Vagina (tissue), 2 donors: Measurements from ENCODE around the gene SSTR4. TPM values are rescaled to one million over a fixed set of nuclear protein-coding genes. Genes with fewer than 3 reads are reported as not detected.

Experiments used
- DNase-seq, 2 donors: peaks; one replicate each; pipeline ENCODE4 v3.0.0-alpha.2; 2017; ENCODE audit errors: extremely low spot score in 2 of 2
- H3K27ac ChIP-seq: fragments of 200-600 bp; sonication (generic); one replicate; pipeline ENCODE4 v1.5.1; 2019
- H3K27me3 ChIP-seq: fragments of 200-600 bp; sonication (generic); one replicate; pipeline ENCODE4 v1.5.1; 2019
- H3K36me3 ChIP-seq, 2 donors: fragments of 200-600 bp; sonication (generic); one replicate each; pipeline ENCODE4 v1.5.1; 2017 to 2019
- H3K4me1 ChIP-seq: fragments of 200-600 bp; sonication (generic); one replicate; pipeline ENCODE4 v1.5.1; 2019
- H3K4me3 ChIP-seq, 2 donors: fragments of 200-600 bp; sonication (generic); 1 replicate in 1 of 2; 2 replicates in 1 of 2; pipeline ENCODE4 v1.5.1; 2016 to 2019
- H3K9me3 ChIP-seq: fragments of 200-600 bp; sonication (generic); one replicate; pipeline ENCODE4 v1.5.1; 2019
- POLR2A ChIP-seq, 2 donors: fragments of 450-650 bp; IDR thresholded peaks; one replicate each; pipeline ENCODE4 v1.6.1; 2017; ENCODE audit warnings: antibody characterized with exemption in 2 of 2, mild to moderate bottlenecking in 2 of 2, moderate library complexity in 2 of 2
- POLR2AphosphoS5 ChIP-seq, 2 donors: sonication (generic); formaldehyde crosslinking; IDR thresholded peaks; one replicate each; pipeline ENCODE4 v1.9.0; 2017; ENCODE audit warnings: antibody characterized with exemption in 2 of 2, mild to moderate bottlenecking in 2 of 2, low read depth in 1 of 2; ENCODE audit not compliant: insufficient read depth in 1 of 2
- intact Hi-C: fragments of 100-400 bp; cut with DNase I; formaldehyde crosslinking; loops from one replicate; pipeline ENCODE4 v1.15.1; 2023
- total RNA-seq: library from RNA; depleted of rRNA; stranded (reverse); fragments of >200 nt; gene quantifications from one replicate; pipeline ENCODE4 v1.2.3, GENCODE V29; 2016
- TF ChIP-seq, protein P1 (sequence below), 3 experiments: fragments of 450-650 bp in 2 of 3; fragments of 200-600 bp in 1 of 3; sonication (generic) in 1 of 3; IDR thresholded peaks; one replicate each; pipeline ENCODE4 v1.5.1; 2017 to 2019; ENCODE audit warnings: antibody characterized with exemption in 3 of 3, mild to moderate bottlenecking in 2 of 3, moderate library complexity in 2 of 3

SSTR4 gene
- total RNA-seq, 1 donor from 2014 or later, result not detected

DNA sequence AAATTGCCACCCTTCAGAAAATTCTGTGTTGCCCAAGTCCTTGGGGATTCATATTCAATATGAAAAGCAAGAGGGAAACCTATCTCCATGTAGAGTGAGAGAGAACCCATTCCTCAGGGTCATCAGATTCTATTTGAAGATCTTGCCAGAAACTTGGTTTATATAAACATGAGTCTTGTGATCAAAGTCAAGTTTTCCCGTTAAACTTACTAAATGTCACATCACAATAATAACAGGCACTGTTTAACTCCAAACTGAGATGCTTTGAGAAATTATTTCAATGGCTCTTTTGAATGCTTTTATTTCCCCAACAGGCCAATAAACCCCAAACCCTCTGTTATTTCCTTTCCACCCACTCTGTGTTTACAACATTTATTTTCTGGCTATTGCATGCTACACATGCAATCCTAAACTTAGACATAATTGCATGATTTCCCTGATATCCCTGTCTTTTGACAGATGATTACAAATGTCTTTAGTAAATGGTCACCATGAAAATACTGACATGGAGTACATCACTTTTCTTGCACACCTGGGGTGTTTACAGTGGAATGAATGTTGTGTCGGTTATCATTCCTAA lies 31.1 kb upstream of the SSTR4 start:
- no peaks in the 10 kb centered on the region for H3K4me1 ChIP-seq
- TF ChIP-seq POLR2AphosphoS5 (IDR thresholded peaks at IDR 0.05; ENCODE audit: insufficient read depth in 1 of 2, low read depth in 1 of 2) (no peak), POLR2A (IDR thresholded peaks at IDR 0.05) (no peak)
- DNase-seq, result no peak
- intact Hi-C loops, result no loop called here
- H3K4me3 ChIP-seq, result no peak overlapping the region
- H3K36me3 ChIP-seq, result no peaks in the 10 kb centered on the region
- H3K27ac ChIP-seq, result no peak overlapping the region
- H3K9me3 ChIP-seq, result no peaks in the 10 kb centered on the region
- no peaks in the 10 kb centered on the region for H3K27me3 ChIP-seq

DNA sequence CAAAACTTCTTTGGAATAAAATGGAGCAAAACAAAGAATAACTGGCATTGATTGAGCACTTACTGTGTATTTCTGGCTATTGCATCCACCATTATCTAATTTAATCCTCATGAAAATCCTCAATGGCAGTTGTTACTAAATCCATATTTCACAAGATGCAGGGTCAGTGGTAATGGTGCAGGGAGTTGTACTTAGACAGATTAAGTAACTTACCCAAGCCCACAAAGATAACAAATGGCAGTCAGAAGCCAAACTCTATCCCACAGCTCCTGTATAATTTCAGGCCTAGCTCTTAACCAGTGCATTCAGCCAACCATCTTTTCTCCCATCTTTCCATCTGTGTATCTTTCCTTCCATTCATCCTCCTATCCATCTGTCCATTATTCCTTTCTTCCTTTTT lies 29.3 kb upstream of the SSTR4 start:
- H3K4me1 ChIP-seq, result no peaks in the 10 kb centered on the region

DNA sequence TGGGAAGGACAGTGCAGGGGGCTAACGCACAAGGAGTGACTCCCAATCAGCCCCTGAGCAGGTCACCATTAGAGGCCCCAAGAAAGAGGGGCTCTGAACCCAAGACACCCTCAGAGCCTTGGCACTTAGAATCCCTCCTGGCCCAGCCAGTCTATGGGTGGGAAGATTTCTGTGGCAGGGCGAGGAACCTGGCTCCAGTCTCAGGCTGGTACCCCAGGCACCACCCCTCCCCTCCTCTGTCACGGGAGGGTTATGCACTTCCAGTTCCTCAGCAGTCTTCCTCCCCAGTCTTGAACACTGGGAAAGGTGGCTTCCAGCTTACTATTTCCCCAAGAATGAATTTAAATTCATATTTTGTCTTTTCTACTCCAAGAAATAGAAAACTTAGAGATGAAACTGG lies 27.6 kb upstream of the SSTR4 start:
- no peak overlapping the region for H3K27ac ChIP-seq
- no peaks in the 10 kb centered on the region for H3K27me3 ChIP-seq
- H3K4me3 ChIP-seq, result no peak overlapping the region
- H3K9me3 ChIP-seq, result no peaks in the 10 kb centered on the region
- no peaks in the 10 kb centered on the region for H3K36me3 ChIP-seq
- TF ChIP-seq POLR2AphosphoS5 (IDR thresholded peaks at IDR 0.05; ENCODE audit: insufficient read depth in 1 of 2, low read depth in 1 of 2) (no peak), POLR2A (IDR thresholded peaks at IDR 0.05) (no peak)
- TF ChIP-seq, protein P1, sequence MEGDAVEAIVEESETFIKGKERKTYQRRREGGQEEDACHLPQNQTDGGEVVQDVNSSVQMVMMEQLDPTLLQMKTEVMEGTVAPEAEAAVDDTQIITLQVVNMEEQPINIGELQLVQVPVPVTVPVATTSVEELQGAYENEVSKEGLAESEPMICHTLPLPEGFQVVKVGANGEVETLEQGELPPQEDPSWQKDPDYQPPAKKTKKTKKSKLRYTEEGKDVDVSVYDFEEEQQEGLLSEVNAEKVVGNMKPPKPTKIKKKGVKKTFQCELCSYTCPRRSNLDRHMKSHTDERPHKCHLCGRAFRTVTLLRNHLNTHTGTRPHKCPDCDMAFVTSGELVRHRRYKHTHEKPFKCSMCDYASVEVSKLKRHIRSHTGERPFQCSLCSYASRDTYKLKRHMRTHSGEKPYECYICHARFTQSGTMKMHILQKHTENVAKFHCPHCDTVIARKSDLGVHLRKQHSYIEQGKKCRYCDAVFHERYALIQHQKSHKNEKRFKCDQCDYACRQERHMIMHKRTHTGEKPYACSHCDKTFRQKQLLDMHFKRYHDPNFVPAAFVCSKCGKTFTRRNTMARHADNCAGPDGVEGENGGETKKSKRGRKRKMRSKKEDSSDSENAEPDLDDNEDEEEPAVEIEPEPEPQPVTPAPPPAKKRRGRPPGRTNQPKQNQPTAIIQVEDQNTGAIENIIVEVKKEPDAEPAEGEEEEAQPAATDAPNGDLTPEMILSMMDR (IDR thresholded peaks at IDR 0.05), result no peak
- intact Hi-C loops, result no loop called here
- peak; percentile 55 to 64 for DNase-seq
- H3K4me1 ChIP-seq, result no peaks in the 10 kb centered on the region

More for the DNA sequence above, 29.3 kb upstream of the SSTR4 start:
- no peak for TF ChIP-seq POLR2A (IDR thresholded peaks at IDR 0.05)
- TF ChIP-seq, protein P1 (IDR thresholded peaks at IDR 0.05), result no peak
- TF ChIP-seq POLR2AphosphoS5 (IDR thresholded peaks at IDR 0.05; ENCODE audit: insufficient read depth in 1 of 2, low read depth in 1 of 2), result no peak
- Histone ChIP-seq H3K4me3 (no peak overlapping the region), H3K9me3 (no peaks in the 10 kb centered on the region), H3K36me3 (no peaks in the 10 kb centered on the region), H3K27ac (no peak overlapping the region), H3K27me3 (no peaks in the 10 kb centered on the region)
- intact Hi-C loops, result no loop called here
- DNase-seq, result peak in 1 of 2 donors; percentile 0

DNA sequence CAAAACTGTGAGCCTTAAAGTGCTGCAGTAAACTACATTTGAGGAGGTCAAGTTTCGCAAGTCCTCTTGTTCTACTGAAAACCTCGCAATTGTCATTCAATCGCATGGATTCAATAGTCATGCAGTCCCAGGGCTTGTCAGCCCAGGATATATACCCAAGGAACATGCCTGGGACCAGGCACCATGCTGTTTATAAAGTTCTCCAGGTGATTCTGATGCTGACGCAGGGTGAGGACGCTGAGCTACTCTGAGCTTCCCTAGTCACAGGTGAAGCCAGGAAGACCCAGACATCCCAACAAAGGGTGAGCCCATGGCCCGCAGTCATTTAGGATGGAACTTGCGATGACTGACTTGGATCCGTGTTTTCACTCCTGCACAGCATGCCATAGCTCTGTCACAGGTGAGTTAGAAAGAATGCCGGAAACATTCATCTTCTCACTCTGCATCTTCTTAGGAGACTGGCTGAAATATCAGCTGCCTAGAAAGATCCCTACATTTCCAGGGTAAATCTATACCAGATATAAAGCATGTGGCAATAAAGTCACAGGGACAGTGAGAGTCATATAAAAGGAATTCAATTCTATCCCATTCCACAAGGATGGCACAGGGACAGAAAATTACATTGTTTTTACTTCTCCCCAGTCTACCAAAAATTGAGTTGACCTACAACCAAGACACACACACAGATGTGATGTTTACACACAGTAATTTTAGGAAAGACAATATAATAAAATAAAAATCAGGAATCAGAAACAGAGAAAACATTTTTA lies 27.0 kb upstream of the SSTR4 start:
- Histone ChIP-seq H3K9me3 (no peaks in the 10 kb centered on the region), H3K4me3 (no peak overlapping the region), H3K36me3 (no peaks in the 10 kb centered on the region), H3K27me3 (no peaks in the 10 kb centered on the region), H3K4me1 (no peaks in the 10 kb centered on the region), H3K27ac (no peak overlapping the region)
- TF ChIP-seq POLR2AphosphoS5 (IDR thresholded peaks at IDR 0.05; ENCODE audit: insufficient read depth in 1 of 2, low read depth in 1 of 2) (no peak), POLR2A (IDR thresholded peaks at IDR 0.05) (no peak)
- TF ChIP-seq, protein P1 (IDR thresholded peaks at IDR 0.05), result no peak
- DNase-seq, result peak; percentile 31 to 69
- intact Hi-C loops, result no loop called here

DNA sequence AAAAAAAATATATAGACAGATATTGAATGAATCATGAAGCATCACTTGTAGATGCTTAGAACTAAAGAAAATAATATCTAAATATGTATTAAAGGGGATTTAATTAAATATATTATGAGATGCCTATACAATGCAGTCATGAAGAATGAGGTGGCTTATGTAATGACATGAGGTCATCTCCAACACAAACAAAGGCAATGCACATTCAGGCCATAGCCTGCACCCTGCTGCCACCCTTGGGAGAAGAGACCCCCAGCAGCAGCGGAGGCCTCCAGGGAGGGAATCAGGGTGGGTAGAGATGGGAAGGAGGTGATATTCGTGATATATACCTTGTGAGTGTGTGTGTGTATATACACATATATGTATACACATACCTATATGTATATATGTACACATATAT lies 26.4 kb upstream of the SSTR4 start:
- TF ChIP-seq, protein P1 (IDR thresholded peaks at IDR 0.05), result no peak
- no peak for TF ChIP-seq POLR2AphosphoS5 (IDR thresholded peaks at IDR 0.05; ENCODE audit: insufficient read depth in 1 of 2, low read depth in 1 of 2)
- TF ChIP-seq POLR2A (IDR thresholded peaks at IDR 0.05), result no peak

More for the DNA sequence above, 26.4 kb upstream of the SSTR4 start:
- Histone ChIP-seq H3K4me1 (no peaks in the 10 kb centered on the region), H3K9me3 (no peaks in the 10 kb centered on the region), H3K27me3 (no peaks in the 10 kb centered on the region), H3K27ac (no peak overlapping the region), H3K4me3 (no peak overlapping the region), H3K36me3 (no peaks in the 10 kb centered on the region)
- intact Hi-C loops, result no loop called here
- peak in 1 of 2 donors; percentile 2 for DNase-seq
